Muscle of leg (tissue), 11 donors: Measurements from ENCODE around the gene CDH23. TPM values are rescaled to one million over a fixed set of nuclear protein-coding genes. Genes with fewer than 3 reads are reported as not detected.

ENCODE experiments used
- DNase-seq: peaks from one replicate; pipeline ENCODE4 v3.0.0; 2013
- H3K27ac ChIP-seq: one replicate; pipeline ENCODE4 v1.5.1; 2013; ENCODE audit warnings: mild to moderate bottlenecking, low read length, control low read depth
- H3K27me3 ChIP-seq: one replicate; pipeline ENCODE4 v1.6.1; 2013; ENCODE audit warnings: low read length; ENCODE audit not compliant: control insufficient read depth, insufficient read depth
- H3K36me3 ChIP-seq: one replicate; pipeline ENCODE4 v1.6.1; 2013; ENCODE audit warnings: low read length; ENCODE audit not compliant: control insufficient read depth, insufficient read depth
- H3K4me1 ChIP-seq: one replicate; pipeline ENCODE4 v1.6.1; 2013; ENCODE audit warnings: low read length; ENCODE audit not compliant: control insufficient read depth, insufficient read depth
- H3K4me3 ChIP-seq: one replicate; pipeline ENCODE4 v1.5.1; 2013; ENCODE audit warnings: low read length, control low read depth
- H3K9me3 ChIP-seq: replicated peaks from 2 replicates; pipeline ENCODE4 v1.6.1; 2013; ENCODE audit warnings: low read depth, low read length; ENCODE audit not compliant: control insufficient read depth
- WGBS: methylation state at CpG from one replicate; pipeline ENCODE4 v1.1.5; 2013; ENCODE audit warnings: missing lambda C conversion rate; ENCODE audit not compliant: insufficient coverage; 5-methylcytosine and 5-hydroxymethylcytosine counted together
- polyA plus RNA-seq, 8 donors: library from polyadenylated mRNA; unstranded; fragments of 120-200 nt; gene quantifications; one replicate each; pipeline versions ENCODE4 v1.2.1 to v1.2.3, GENCODE V29; 2013; ENCODE audit warnings: inconsistent platforms in 1 of 8, low replicate concordance in 1 of 8; ENCODE audit not compliant: insufficient read length in 8 of 8, insufficient read depth in 1 of 8
- total RNA-seq: library from RNA; stranded (reverse); fragments of 120-200 nt; gene quantifications from one replicate; pipeline ENCODE4 v1.2.4, GENCODE V29; 2013

The CDH23 gene
- total and polyA plus RNA-seq, 9 donors: 3.4 to 5.7 (median 4.9) TPM

DNA sequence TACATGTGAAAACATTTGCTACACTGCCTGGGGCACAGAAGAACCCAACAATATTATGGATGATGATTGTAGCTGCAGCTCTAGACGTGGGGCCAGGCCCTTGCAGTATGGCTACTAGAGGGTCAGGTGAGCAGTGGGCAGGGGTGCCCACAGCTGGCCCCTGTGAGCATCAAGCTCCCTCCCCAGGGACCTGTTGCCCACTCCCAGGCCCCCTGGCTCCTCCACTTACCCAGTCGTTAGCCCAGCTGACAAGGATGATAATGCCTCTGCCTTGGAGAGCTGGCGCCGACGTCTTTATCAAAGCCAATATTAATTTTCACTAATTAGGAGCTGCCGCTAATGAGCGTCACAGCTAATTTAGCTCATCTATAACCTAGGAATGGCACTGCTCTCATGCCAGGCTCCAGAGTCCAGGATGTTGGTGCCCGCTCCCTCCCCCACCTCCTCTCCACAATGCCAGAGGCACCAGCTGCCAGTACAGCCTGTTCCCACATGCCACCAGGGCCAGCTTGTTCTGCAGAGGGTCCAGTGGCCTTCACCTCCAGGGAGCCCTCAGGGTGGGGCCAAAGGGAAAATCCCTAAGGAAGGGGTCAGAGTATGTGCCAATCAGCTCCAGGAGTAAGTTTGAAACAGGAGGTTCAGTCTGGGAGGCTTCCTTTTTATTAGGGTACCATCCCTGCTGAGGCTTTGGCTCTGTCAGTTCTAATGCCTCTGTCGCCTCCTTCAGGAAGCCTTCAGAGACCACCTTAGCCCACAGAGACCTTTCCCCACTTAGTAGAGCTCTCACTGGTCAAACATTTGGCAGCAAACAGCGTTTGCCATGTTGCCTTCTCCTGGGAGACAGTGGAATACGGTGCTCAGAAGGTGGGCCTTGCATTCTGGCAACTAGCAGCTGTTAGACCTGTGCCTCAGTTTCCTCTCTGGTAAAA is 77.2 kb downstream of the CDH23 start:
- DNase-seq: no peak
- 91% methylated on average over 11 of the region's 11 CpGs for WGBS
- peaks cover 30% of the 10 kb centered on the region for H3K4me1 ChIP-seq
- no peaks in the 10 kb centered on the region for H3K9me3 ChIP-seq
- H3K36me3 ChIP-seq: no peaks in the 10 kb centered on the region
- H3K27ac ChIP-seq: no peak overlapping the region
- no peaks in the 10 kb centered on the region for H3K27me3 ChIP-seq
- H3K4me3 ChIP-seq: no peak overlapping the region

GRCh38 chr10:71474702-71475242 is 78.1 kb downstream of the CDH23 start:
- Histone ChIP-seq H3K36me3 (no peaks in the 10 kb centered on the region), H3K27me3 (no peaks in the 10 kb centered on the region), H3K9me3 (no peaks in the 10 kb centered on the region), H3K4me3 (no peak overlapping the region), H3K27ac (no peak overlapping the region), H3K4me1 (peaks cover 30% of the 10 kb centered on the region)
- 96% methylated on average over 4 of the region's 7 CpGs for WGBS
- no peak for DNase-seq

DNA sequence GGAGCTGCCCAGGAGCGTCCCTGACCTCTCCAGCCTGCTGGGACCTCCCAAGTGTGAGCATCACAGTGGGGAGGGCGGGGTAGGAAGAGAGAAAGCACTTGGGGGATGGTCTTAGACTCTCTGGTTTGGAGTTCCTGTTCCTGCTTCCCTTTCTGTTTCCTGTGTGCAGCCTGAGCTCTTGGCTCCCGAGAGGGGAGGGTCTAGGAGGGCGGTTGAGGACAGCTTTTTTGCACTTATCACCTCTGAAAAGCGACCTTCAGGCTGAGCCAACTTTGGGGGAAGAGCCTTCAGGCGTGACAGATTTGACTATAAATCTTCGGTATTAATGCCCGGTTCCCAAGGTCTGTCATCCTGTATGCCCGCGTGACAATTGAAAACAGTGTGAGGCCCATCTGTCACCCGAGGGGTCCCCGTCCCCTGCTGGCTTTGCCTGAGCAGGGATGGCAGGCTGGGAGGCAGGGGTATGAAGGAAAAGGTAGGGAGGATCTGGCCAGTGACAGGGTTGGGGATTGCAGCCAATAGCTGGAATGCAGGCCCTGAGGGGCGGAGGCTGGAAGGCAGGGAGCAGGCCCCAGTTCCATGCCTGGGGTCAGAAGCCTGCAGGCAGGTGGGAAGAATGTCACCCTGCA is 78.6 kb downstream of the CDH23 start:
- no peaks in the 10 kb centered on the region for H3K9me3 ChIP-seq
- no peak overlapping the region for H3K4me3 ChIP-seq
- peaks cover 3% of the 10 kb centered on the region for H3K27me3 ChIP-seq
- 47% methylated on average over 9 of the region's 13 CpGs for WGBS
- H3K27ac ChIP-seq: no peak overlapping the region
- H3K36me3 ChIP-seq: no peaks in the 10 kb centered on the region
- peaks cover 30% of the 10 kb centered on the region for H3K4me1 ChIP-seq
- peak; percentile 50 for DNase-seq

DNA sequence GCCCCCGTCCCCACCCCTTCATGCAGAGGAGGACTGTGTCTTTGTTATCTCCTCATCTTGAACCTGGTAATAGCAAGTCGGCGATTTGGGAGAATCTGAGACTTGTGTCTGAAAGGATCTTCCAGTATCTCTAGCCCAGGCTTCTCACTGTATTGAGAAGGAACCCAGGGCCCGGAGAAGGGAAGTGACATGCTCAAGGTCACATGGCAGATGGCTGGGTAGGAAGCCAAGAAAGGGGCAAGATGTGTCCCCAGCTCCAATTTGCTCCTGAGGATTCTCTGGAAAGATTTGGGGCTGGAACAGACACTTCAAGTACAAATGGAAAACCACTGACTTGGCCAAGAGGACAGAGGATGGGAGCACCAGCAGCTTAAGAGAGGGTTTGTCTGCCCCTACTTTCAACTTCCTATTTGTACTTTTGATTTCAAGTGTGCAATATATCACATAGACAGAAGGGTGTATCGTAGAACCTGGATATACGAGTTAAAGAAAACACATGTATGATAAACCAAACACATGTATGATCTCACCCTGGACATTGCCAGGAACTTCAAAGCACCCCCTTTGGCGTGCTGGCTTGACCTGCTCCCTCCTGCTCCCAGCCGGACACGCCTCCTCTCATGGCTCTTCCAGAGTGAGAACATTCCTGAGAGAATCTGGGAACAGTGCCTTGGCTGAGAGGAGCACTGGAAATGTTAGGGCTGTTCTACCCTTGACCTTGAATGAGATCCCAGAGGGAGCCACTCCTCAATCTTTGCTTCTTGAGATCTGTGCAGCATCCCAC is 79.7 kb downstream of the CDH23 start:
- Histone ChIP-seq H3K4me1 (peaks cover 30% of the 10 kb centered on the region), H3K27ac (peak overlapping the region; percentile 24)
- WGBS: 32% methylated on average over 6 of the region's 9 CpGs

GRCh38 chr10:71478173-71478572 is 81.5 kb downstream of the CDH23 start:
- DNase-seq: no peak
- H3K4me3 ChIP-seq: no peak overlapping the region
- H3K36me3 ChIP-seq: no peaks in the 10 kb centered on the region
- 70% methylated on average over 3 of the region's 3 CpGs for WGBS
- H3K4me1 ChIP-seq: peaks cover 21% of the 10 kb centered on the region
- no peaks in the 10 kb centered on the region for H3K9me3 ChIP-seq
- H3K27ac ChIP-seq: no peak overlapping the region
- H3K27me3 ChIP-seq: peaks cover 7% of the 10 kb centered on the region

More for the DNA sequence above, 79.7 kb downstream of the CDH23 start:
- no peaks in the 10 kb centered on the region for H3K36me3 ChIP-seq
- no peak overlapping the region for H3K4me3 ChIP-seq
- no peaks in the 10 kb centered on the region for H3K9me3 ChIP-seq
- peaks cover 7% of the 10 kb centered on the region for H3K27me3 ChIP-seq
- peak; percentile 96 for DNase-seq

GRCh38 chr10:71478813-71479365 is 82.2 kb downstream of the CDH23 start:
- Histone ChIP-seq H3K4me1 (peaks cover 21% of the 10 kb centered on the region), H3K27me3 (peaks cover 13% of the 10 kb centered on the region), H3K36me3 (no peaks in the 10 kb centered on the region), H3K4me3 (no peak overlapping the region), H3K27ac (no peak overlapping the region), H3K9me3 (no peaks in the 10 kb centered on the region)
- 100% methylated on average over 1 of the region's 5 CpGs for WGBS
- DNase-seq: peak; percentile 32

GRCh38 chr10:71479831-71480230 is 83.1 kb downstream of the CDH23 start:
- WGBS: 80% methylated on average over 5 of the region's 5 CpGs

DNA sequence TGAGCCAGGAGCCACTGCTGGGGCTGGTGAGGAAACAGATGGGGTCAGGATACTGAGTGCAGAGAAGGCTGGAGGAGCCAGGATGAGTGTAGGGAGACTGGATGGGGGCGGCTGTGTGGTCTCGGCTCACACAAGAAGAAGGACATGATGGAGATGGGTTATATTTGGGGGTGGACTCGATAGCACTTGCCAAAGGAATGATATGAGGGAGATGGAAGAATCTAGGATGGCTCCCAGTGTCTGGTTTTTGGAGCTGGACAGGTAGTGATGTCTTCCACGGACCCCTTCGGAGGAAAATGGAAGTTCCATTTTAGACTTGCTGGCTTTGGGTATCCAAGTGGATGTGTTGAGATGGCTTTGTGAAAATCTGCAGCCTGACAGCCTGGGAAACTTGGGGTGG is 83.9 kb downstream of the CDH23 start:
- H3K4me1 ChIP-seq: peaks cover 12% of the 10 kb centered on the region
- H3K36me3 ChIP-seq: no peaks in the 10 kb centered on the region
- H3K9me3 ChIP-seq: no peaks in the 10 kb centered on the region
- 66% methylated on average over 3 of the region's 5 CpGs for WGBS
- no peak for DNase-seq
- H3K27ac ChIP-seq: no peak overlapping the region
- H3K27me3 ChIP-seq: peaks cover 18% of the 10 kb centered on the region
- no peak overlapping the region for H3K4me3 ChIP-seq

More at GRCh38 chr10:71479831-71480230, 83.1 kb downstream of the CDH23 start:
- H3K27ac ChIP-seq: no peak overlapping the region
- H3K36me3 ChIP-seq: no peaks in the 10 kb centered on the region
- no peaks in the 10 kb centered on the region for H3K9me3 ChIP-seq
- DNase-seq: no peak
- H3K27me3 ChIP-seq: peaks cover 15% of the 10 kb centered on the region
- H3K4me1 ChIP-seq: peaks cover 21% of the 10 kb centered on the region
- H3K4me3 ChIP-seq: no peak overlapping the region

GRCh38 chr10:71481746-71482410 is 85.2 kb downstream of the CDH23 start:
- Histone ChIP-seq H3K4me1 (peaks cover 1% of the 10 kb centered on the region), H3K27me3 (peaks cover 18% of the 10 kb centered on the region), H3K4me3 (no peak overlapping the region), H3K9me3 (no peaks in the 10 kb centered on the region), H3K36me3 (no peaks in the 10 kb centered on the region), H3K27ac (no peak overlapping the region)
- 72% methylated on average over 10 of the region's 13 CpGs for whole genome bisulfite sequencing
- no peak for DNase-seq
